ENCODE measurements around the gene DNPEP. TPM values are rescaled to one million over a fixed set of nuclear protein-coding genes. Genes with fewer than 3 reads are reported as not detected.
"Not testable (repeated sequence)": the region's sequence is repeated elsewhere in the genome, so short reads cannot be mapped to it uniquely, and the experiment has no call there.

DNPEP gene
- total RNA-seq, 1 donor from 2014 or later, result 19.8 TPM

DNA sequence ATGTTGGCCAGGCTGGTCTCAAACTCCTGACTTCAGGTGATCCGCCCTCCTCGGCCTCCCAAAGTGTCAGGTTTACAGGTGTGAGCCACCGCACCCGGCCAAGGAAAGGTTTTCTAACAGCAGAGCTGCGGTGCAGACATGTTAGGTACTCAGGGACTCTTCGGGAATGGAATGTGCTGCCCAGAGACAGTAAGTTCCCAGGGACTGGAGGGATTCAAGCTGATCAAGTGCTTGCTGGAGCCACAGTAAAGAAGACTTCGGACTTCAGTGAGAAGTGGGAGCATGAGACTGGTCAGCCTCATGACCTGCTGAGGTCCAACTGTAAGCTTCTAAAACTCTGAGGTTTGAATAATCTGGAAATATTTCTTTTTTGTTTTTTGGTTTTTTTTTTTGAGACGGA lies 22.7 kb upstream of the DNPEP start:
- H3K4me1 Mint-ChIP-seq (ENCODE audit: low read depth, unreplicated experiment), result peaks cover 6% of the 10 kb centered on the region
- peaks cover 3% of the 10 kb centered on the region for H3K36me3 Mint-ChIP-seq (ENCODE audit: unreplicated experiment)
- DNase-seq, result no peak
- peaks cover 4% of the 10 kb centered on the region for H3K27me3 Mint-ChIP-seq (ENCODE audit: unreplicated experiment)
- H3K4me3 Mint-ChIP-seq (ENCODE audit: unreplicated experiment), result no peak overlapping the region
- TF ChIP-seq, protein P1, sequence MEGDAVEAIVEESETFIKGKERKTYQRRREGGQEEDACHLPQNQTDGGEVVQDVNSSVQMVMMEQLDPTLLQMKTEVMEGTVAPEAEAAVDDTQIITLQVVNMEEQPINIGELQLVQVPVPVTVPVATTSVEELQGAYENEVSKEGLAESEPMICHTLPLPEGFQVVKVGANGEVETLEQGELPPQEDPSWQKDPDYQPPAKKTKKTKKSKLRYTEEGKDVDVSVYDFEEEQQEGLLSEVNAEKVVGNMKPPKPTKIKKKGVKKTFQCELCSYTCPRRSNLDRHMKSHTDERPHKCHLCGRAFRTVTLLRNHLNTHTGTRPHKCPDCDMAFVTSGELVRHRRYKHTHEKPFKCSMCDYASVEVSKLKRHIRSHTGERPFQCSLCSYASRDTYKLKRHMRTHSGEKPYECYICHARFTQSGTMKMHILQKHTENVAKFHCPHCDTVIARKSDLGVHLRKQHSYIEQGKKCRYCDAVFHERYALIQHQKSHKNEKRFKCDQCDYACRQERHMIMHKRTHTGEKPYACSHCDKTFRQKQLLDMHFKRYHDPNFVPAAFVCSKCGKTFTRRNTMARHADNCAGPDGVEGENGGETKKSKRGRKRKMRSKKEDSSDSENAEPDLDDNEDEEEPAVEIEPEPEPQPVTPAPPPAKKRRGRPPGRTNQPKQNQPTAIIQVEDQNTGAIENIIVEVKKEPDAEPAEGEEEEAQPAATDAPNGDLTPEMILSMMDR (IDR thresholded peaks at IDR 0.05; ENCODE audit: partially characterized antibody, unreplicated experiment), result no peak
- H3K27ac Mint-ChIP-seq (ENCODE audit: unreplicated experiment), result no peak overlapping the region
- peaks cover 8% of the 10 kb centered on the region for H3K9me3 Mint-ChIP-seq (ENCODE audit: unreplicated experiment)

DNA sequence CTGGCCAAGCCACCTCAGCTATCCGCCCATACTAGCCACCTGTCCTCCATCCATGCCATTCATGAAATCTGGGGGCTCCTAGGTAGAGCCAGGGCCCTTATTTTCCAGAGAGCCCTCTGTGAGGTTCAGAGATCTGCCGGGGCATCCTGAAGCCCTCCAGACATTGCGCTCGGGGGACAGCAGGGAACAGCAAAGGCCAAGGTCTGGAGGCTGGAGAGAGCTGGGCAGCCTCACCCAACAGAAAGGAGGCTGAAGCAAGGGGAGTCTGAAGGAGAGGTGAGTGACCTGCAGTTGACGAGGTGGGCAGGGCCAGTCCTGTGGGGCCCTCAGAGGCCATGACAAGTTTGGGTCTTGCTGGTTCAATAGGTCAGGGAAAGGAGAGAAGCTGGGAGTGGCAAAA lies 21.9 kb upstream of the DNPEP start:
- Mint-ChIP-seq H3K9me3 (ENCODE audit: unreplicated experiment) (peaks cover 8% of the 10 kb centered on the region), H3K27ac (ENCODE audit: unreplicated experiment) (no peak overlapping the region), H3K36me3 (ENCODE audit: unreplicated experiment) (peaks cover 3% of the 10 kb centered on the region), H3K27me3 (ENCODE audit: unreplicated experiment) (peaks cover 4% of the 10 kb centered on the region), H3K4me3 (ENCODE audit: unreplicated experiment) (no peak overlapping the region), H3K4me1 (ENCODE audit: low read depth, unreplicated experiment) (peaks cover 10% of the 10 kb centered on the region)
- DNase-seq, result no peak
- TF ChIP-seq, protein P1 (IDR thresholded peaks at IDR 0.05; ENCODE audit: partially characterized antibody, unreplicated experiment), result no peak

DNA sequence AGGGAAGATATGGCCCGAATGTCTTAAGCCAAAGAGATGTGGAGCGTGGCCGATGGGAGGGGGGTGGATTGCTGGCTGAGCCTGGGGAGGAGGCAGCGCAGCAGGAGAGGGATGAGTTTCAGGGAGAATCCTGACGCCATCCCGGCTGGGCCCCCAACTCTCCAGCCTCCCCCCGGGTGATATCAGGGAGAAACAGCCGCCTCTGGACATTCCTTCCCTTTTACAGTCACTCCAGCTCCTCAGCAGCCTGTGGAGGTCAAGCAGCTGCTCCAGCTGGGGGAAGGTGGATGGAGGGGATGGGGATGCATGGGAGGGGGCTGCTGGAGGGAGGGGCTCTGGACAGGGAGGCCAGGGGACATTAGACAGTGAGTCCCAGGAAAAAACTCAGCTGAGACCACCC lies 20.9 kb upstream of the DNPEP start:
- no peak overlapping the region for H3K4me3 Mint-ChIP-seq (ENCODE audit: unreplicated experiment)
- H3K36me3 Mint-ChIP-seq (ENCODE audit: unreplicated experiment), result peaks cover 3% of the 10 kb centered on the region
- no peak overlapping the region for H3K27ac Mint-ChIP-seq (ENCODE audit: unreplicated experiment)
- peaks cover 9% of the 10 kb centered on the region for H3K9me3 Mint-ChIP-seq (ENCODE audit: unreplicated experiment)
- H3K27me3 Mint-ChIP-seq (ENCODE audit: unreplicated experiment), result peaks cover 4% of the 10 kb centered on the region
- H3K4me1 Mint-ChIP-seq (ENCODE audit: low read depth, unreplicated experiment), result peaks cover 13% of the 10 kb centered on the region
- DNase-seq, result no peak
- TF ChIP-seq, protein P1 (IDR thresholded peaks at IDR 0.05; ENCODE audit: partially characterized antibody, unreplicated experiment), result no peak

DNA sequence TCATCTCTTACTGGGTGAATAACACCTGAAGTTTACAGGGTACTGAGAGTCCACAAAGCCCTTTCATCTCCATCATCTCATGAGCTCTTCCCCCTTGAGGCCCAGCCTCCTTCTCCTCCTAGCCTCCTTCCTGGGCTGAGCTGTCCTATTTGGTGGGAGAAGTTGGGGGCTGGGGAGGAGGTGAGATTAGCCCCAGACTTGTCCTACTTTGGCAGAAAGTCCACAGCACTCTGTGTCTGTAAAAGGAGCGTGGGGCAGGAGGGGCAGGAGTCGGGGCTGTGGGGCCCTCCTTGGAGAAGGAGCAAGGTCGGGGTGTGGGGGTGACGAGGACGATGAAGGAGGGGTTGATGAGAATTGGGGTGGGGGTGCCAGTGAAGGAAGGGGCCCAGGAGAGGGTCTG lies 20.5 kb upstream of the DNPEP start:
- peaks cover 11% of the 10 kb centered on the region for H3K9me3 Mint-ChIP-seq (ENCODE audit: unreplicated experiment)
- no peak for DNase-seq
- peaks cover 4% of the 10 kb centered on the region for H3K27me3 Mint-ChIP-seq (ENCODE audit: unreplicated experiment)
- peaks cover 3% of the 10 kb centered on the region for H3K36me3 Mint-ChIP-seq (ENCODE audit: unreplicated experiment)
- TF ChIP-seq, protein P1 (IDR thresholded peaks at IDR 0.05; ENCODE audit: partially characterized antibody, unreplicated experiment), result no peak
- H3K27ac Mint-ChIP-seq (ENCODE audit: unreplicated experiment), result no peak overlapping the region
- no peak overlapping the region for H3K4me3 Mint-ChIP-seq (ENCODE audit: unreplicated experiment)
- peaks cover 15% of the 10 kb centered on the region for H3K4me1 Mint-ChIP-seq (ENCODE audit: low read depth, unreplicated experiment)

DNA sequence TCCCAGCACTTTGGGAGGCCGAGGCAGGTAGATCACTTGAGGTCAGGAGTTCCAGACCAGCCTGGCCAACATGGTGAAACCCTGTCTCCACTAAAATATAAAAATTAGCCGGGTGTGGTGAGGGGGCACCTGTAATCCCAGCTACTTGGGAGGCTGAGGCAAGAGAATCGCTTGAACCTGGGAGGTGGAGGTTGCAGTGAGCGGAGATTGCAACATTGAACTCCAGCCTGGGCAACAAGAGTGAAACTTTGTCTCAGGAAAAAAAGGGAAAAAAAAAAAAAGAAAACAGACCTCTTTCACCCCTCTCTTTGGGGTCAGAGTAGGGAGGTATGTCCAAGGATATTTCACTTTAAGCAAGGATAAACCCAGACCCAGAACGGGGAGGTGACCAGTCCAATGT lies 19.6 kb upstream of the DNPEP start:
- not testable (repeated sequence) for H3K36me3 Mint-ChIP-seq (ENCODE audit: unreplicated experiment); H3K4me3 Mint-ChIP-seq (ENCODE audit: unreplicated experiment); H3K27me3 Mint-ChIP-seq (ENCODE audit: unreplicated experiment); DNase-seq; H3K27ac Mint-ChIP-seq (ENCODE audit: unreplicated experiment); H3K9me3 Mint-ChIP-seq (ENCODE audit: unreplicated experiment)
- peaks cover 16% of the 10 kb centered on the region for H3K4me1 Mint-ChIP-seq (ENCODE audit: low read depth, unreplicated experiment)

DNA sequence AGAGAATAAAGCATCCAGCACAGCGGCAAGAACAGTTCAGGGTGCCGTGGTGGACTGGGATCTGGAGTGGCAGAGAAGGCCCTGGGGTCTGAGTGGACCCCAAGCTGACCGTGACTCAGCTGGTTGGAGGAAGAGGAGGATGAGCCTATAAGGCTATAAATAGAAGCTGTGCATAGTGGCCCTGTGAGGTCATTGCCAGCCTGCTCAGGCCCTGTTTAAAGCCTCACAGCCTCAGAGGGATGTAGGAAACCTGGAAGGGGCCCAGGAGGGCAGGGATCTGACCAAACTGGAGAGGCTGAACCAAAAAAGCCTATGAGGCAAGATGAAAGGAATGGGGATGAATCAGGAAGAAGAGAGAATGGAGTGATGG lies 19.1 kb upstream of the DNPEP start:
- TF ChIP-seq, protein P1 (IDR thresholded peaks at IDR 0.05; ENCODE audit: partially characterized antibody, unreplicated experiment), result no peak
- peak overlapping the region; percentile 52 for H3K4me3 Mint-ChIP-seq (ENCODE audit: unreplicated experiment)
- DNase-seq, result no peak
- H3K36me3 Mint-ChIP-seq (ENCODE audit: unreplicated experiment), result no peaks in the 10 kb centered on the region
- H3K27me3 Mint-ChIP-seq (ENCODE audit: unreplicated experiment), result peaks cover 4% of the 10 kb centered on the region
- H3K4me1 Mint-ChIP-seq (ENCODE audit: low read depth, unreplicated experiment), result peaks cover 20% of the 10 kb centered on the region
- H3K9me3 Mint-ChIP-seq (ENCODE audit: unreplicated experiment), result peaks cover 11% of the 10 kb centered on the region
- H3K27ac Mint-ChIP-seq (ENCODE audit: unreplicated experiment), result no peak overlapping the region

Data from glutamatergic neuron (in vitro differentiated cells).